ENCODE measurements around the gene MAP6. TPM values are rescaled to one million over a fixed set of nuclear protein-coding genes. Genes with fewer than 3 reads are reported as not detected.

MAP6 gene
- total RNA-seq, 1 experiment from 2014 or later, result not detected

DNA sequence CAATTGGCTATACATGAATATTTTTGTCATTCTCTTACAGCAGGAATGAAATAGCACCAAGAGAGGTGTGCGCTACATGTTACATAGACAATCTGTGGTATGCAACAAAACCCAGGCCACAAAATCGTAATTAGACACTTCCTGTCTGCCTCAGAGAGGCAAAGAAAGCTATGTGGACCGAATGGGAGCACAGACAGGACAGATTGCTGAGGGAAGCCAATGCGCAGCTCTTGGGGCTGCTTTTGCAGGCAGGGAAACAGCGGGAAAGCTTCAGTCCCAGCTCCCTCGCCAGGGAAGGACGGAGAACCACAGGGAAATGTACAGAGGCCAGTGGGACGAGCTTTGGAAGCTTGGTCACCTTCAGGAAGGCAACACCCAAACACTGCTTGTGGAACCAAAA lies 65.9 kb downstream of the MAP6 start:
- no peak for DNase-seq (ENCODE audit: low read depth, low spot score)

DNA sequence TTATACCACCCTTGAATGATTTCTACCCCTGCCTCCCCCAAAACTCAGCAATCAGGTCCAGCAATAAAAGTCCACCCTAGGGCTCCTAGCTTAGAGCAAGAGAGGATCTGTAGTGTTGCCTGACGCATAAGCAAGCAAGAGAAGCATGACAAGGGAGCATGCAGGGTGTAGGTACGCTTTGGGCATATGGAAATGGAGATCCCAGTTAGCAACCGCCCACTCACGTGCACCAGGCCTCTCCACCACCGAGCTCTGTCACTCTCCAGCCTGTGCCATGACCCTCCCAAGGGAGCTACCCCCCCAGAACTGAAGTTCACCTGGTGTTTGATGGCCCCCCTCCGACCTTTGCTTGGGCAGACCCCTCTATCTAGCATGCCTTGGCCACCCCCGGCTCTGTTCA lies 67.3 kb downstream of the MAP6 start:
- Histone ChIP-seq H2AFZ (ENCODE audit: low read depth, low read length, poor library complexity, severe bottlenecking) (no peak overlapping the region), H3K4me3 (replicated peaks in 1 of 2; ENCODE audit: low read depth in 1 of 2, low read length in 2 of 2) (no peak overlapping the region), H3K27me3 (ENCODE audit: insufficient read depth, low read length) (no peaks in the 10 kb centered on the region; the same call in 1 of the 2 replicates), H3K27ac (ENCODE audit: low read depth, low read length) (no peak overlapping the region), H3K9ac (ENCODE audit: low read length) (no peak overlapping the region), H3K4me2 (ENCODE audit: low read length) (no peak overlapping the region), H3K36me3 (ENCODE audit: control insufficient read depth in 1 of 2, insufficient read depth in 2 of 2, low read length in 2 of 2) (no peaks in the 10 kb centered on the region), H3K9me3 (ENCODE audit: control insufficient read depth in 1 of 2, insufficient read depth in 1 of 2, low read depth in 1 of 2, low read length in 2 of 2) (no peaks in the 10 kb centered on the region), H3K79me2 (ENCODE audit: insufficient read depth, low read length) (no peaks in the 10 kb centered on the region), H4K20me1 (ENCODE audit: insufficient read depth) (no peaks in the 10 kb centered on the region), H3K4me1 (ENCODE audit: control insufficient read depth in 1 of 2, insufficient read depth in 2 of 2, low read length in 2 of 2) (no peaks in the 10 kb centered on the region; a peak in 1 of 4 replicates), H3K9me2 (ENCODE audit: insufficient read depth) (no peaks in the 10 kb centered on the region)
- no TSS peak for BruUV-seq (replicated peaks)
- ChIA-PET RAD21 (ENCODE audit: low non-redundant PET in 1 of 2, low total read pairs in 2 of 2, uncharacterized antibody in 2 of 2, unreplicated experiment in 2 of 2) (no interaction called here), POLR2A (no interaction called here), CTCF (no interaction called here)
- DNase-seq (ENCODE audit: low read depth, low spot score), result no peak
- TF ChIP-seq FOSL1 (IDR thresholded peaks at IDR 0.05; ENCODE audit: low read depth) (no peak), EZH2 (IDR thresholded peaks at IDR 0.05) (no peak)
- no peak for ATAC-seq
- intact Hi-C loops (cut with micrococcal nuclease), result no loop called here

More for the DNA sequence above, 65.9 kb downstream of the MAP6 start:
- BruUV-seq (replicated peaks), result no TSS peak
- Histone ChIP-seq H3K36me3 (ENCODE audit: control insufficient read depth in 1 of 2, insufficient read depth in 2 of 2, low read length in 2 of 2) (no peaks in the 10 kb centered on the region), H3K4me3 (replicated peaks in 1 of 2; ENCODE audit: low read depth in 1 of 2, low read length in 2 of 2) (no peak overlapping the region), H3K27ac (ENCODE audit: low read depth, low read length) (no peak overlapping the region), H3K27me3 (ENCODE audit: insufficient read depth, low read length) (peaks cover 6% of the 10 kb centered on the region; the same call in 1 of the 2 replicates), H3K79me2 (ENCODE audit: insufficient read depth, low read length) (no peaks in the 10 kb centered on the region), H3K9me3 (ENCODE audit: control insufficient read depth in 1 of 2, insufficient read depth in 1 of 2, low read depth in 1 of 2, low read length in 2 of 2) (no peaks in the 10 kb centered on the region), H3K4me2 (ENCODE audit: low read length) (no peak overlapping the region), H3K4me1 (ENCODE audit: control insufficient read depth in 1 of 2, insufficient read depth in 2 of 2, low read length in 2 of 2) (no peaks in the 10 kb centered on the region; a peak in 1 of 4 replicates), H2AFZ (ENCODE audit: low read depth, low read length, poor library complexity, severe bottlenecking) (no peak overlapping the region), H3K9me2 (ENCODE audit: insufficient read depth) (no peaks in the 10 kb centered on the region), H4K20me1 (ENCODE audit: insufficient read depth) (no peaks in the 10 kb centered on the region), H3K9ac (ENCODE audit: low read length) (no peak overlapping the region)
- ATAC-seq, result no peak
- ChIA-PET CTCF (interaction anchor here (1.4 kb wide), 1 partner anchor 12 kb away, joined by 3 read pairs; no protein-coding TSS in a partner anchor), POLR2A (no interaction called here), RAD21 (ENCODE audit: low non-redundant PET in 1 of 2, low total read pairs in 2 of 2, uncharacterized antibody in 2 of 2, unreplicated experiment in 2 of 2) (no interaction called here)
- TF ChIP-seq SIN3A (IDR thresholded peaks at IDR 0.05; ENCODE audit: low read depth) (no peak), YY1 (IDR thresholded peaks at IDR 0.05; ENCODE audit: extremely low read depth, insufficient replicate concordance, low read depth, low read length) (no peak), EZH2 (IDR thresholded peaks at IDR 0.05) (no peak), EGR1 (IDR thresholded peaks at IDR 0.05; ENCODE audit: low read depth) (no peak), SRF (IDR thresholded peaks at IDR 0.05; ENCODE audit: low read depth) (no peak), ZNF274 (IDR thresholded peaks at IDR 0.05; ENCODE audit: low read depth, low read length) (no peak), ZFX (IDR thresholded peaks at IDR 0.05) (no peak), CEBPB (IDR thresholded peaks at IDR 0.05; ENCODE audit: low read depth) (no peak)
- TF ChIP-seq, protein P1, sequence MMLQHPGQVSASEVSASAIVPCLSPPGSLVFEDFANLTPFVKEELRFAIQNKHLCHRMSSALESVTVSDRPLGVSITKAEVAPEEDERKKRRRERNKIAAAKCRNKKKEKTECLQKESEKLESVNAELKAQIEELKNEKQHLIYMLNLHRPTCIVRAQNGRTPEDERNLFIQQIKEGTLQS (IDR thresholded peaks at IDR 0.05), result no peak
- intact Hi-C loops (cut with micrococcal nuclease), result no loop called here
